Astrocyte (in vitro differentiated cells and primary cell): Measurements from ENCODE around the gene NAGLU.

Source experiments
- EZH2 ChIP-seq: IDR thresholded peaks from 2 replicates; pipeline ENCODE4 v1.6.1; 2012; ENCODE audit warnings: mild to moderate bottlenecking, low read length, inconsistent platforms; ENCODE audit not compliant: insufficient read depth
- TF ChIP-seq, protein P1 (sequence below): IDR thresholded peaks from 2 replicates; pipeline ENCODE4 v1.5.1; 2011; ENCODE audit warnings: low read depth, mild to moderate bottlenecking, inconsistent platforms, low read length, moderate library complexity; ENCODE audit not compliant: insufficient read depth

GRCh38 chr17:42520540-42520951 lies 15.5 kb upstream of the NAGLU start:
- TF ChIP-seq, protein P1, sequence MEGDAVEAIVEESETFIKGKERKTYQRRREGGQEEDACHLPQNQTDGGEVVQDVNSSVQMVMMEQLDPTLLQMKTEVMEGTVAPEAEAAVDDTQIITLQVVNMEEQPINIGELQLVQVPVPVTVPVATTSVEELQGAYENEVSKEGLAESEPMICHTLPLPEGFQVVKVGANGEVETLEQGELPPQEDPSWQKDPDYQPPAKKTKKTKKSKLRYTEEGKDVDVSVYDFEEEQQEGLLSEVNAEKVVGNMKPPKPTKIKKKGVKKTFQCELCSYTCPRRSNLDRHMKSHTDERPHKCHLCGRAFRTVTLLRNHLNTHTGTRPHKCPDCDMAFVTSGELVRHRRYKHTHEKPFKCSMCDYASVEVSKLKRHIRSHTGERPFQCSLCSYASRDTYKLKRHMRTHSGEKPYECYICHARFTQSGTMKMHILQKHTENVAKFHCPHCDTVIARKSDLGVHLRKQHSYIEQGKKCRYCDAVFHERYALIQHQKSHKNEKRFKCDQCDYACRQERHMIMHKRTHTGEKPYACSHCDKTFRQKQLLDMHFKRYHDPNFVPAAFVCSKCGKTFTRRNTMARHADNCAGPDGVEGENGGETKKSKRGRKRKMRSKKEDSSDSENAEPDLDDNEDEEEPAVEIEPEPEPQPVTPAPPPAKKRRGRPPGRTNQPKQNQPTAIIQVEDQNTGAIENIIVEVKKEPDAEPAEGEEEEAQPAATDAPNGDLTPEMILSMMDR = peak; percentile 27
- TF ChIP-seq EZH2 = no peak
